ENCODE data around the gene ANXA4. TPM values are rescaled to one million over a fixed set of nuclear protein-coding genes. Genes with fewer than 3 reads are reported as not detected.

The ANXA4 gene
- polyA plus RNA-seq, 2 of the 4 experiments (the other 2 are of a cell fraction): 341 to 554 TPM

- TF ChIP-seq MAFK (IDR thresholded peaks at IDR 0.05; ENCODE audit: partially characterized antibody) (peak; percentile 74), POLR2A (IDR thresholded peaks at IDR 0.05; ENCODE audit: low read length) (no peak), HEYL (CRISPR knock-in tag; IDR thresholded peaks at IDR 0.05) (no peak), RARB (CRISPR knock-in tag; IDR thresholded peaks at IDR 0.05) (peak; percentile 85), POLR2AphosphoS2 (conservative IDR thresholded peaks at IDR 0.05; ENCODE audit: low read length) (no peak), ZNF302 (CRISPR knock-in tag; IDR thresholded peaks at IDR 0.05) (no peak), ZFP36 (IDR thresholded peaks at IDR 0.05; ENCODE audit: borderline replicate concordance, partially characterized antibody) (no peak), ELK1 (IDR thresholded peaks at IDR 0.05; ENCODE audit: low read depth, low read length) (no peak), MAX (IDR thresholded peaks at IDR 0.05) (peak; percentile 81), FOXS1 (CRISPR knock-in tag; IDR thresholded peaks at IDR 0.05) (no peak; the same call in 1 of the 2 replicates), RNF2 (IDR thresholded peaks at IDR 0.05; ENCODE audit: borderline replicate concordance, low read depth) (no peak), RCOR1 (IDR thresholded peaks at IDR 0.05; ENCODE audit: low read depth, low read length) (no peak), TFCP2L1 (CRISPR knock-in tag; IDR thresholded peaks at IDR 0.05) (no peak), HOXB5 (CRISPR knock-in tag; IDR thresholded peaks at IDR 0.05) (peak; percentile 81), EHF (CRISPR knock-in tag; IDR thresholded peaks at IDR 0.05) (peak; percentile 66; the same call in 1 of the 2 replicates), CBX2 (IDR thresholded peaks at IDR 0.05; ENCODE audit: borderline replicate concordance, low read depth) (no peak), CHD4 (IDR thresholded peaks at IDR 0.05; ENCODE audit: borderline replicate concordance) (no peak), HOXA7 (CRISPR knock-in tag; IDR thresholded peaks at IDR 0.05) (no peak), NFE2L2 (conservative IDR thresholded peaks at IDR 0.05; ENCODE audit: low read length) (no peak), CBX8 (IDR thresholded peaks at IDR 0.05) (no peak), CHD2 (IDR thresholded peaks at IDR 0.05; ENCODE audit: low read length, partially characterized antibody) (no peak), HES2 (IDR thresholded peaks at IDR 0.05) (peak; percentile 87; the same call in 1 of the 2 replicates), SREBF2 (IDR thresholded peaks at IDR 0.05) (no peak), ZSCAN20 (CRISPR knock-in tag; IDR thresholded peaks at IDR 0.05) (no peak), RFX5 (IDR thresholded peaks at IDR 0.05) (no peak), BHLHE40 (IDR thresholded peaks at IDR 0.05; ENCODE audit: low read depth, low read length) (no peak), PBX3 (IDR thresholded peaks at IDR 0.05) (peak; percentile 71; the same call in 1 of the 2 replicates), FOSL2 (IDR thresholded peaks at IDR 0.05) (peak; percentile 51), FOSL2 (CRISPR knock-in tag; IDR thresholded peaks at IDR 0.05) (peak; percentile 61), HOXB13 (CRISPR knock-in tag; IDR thresholded peaks at IDR 0.05; ENCODE audit: low read depth) (peak; percentile 72; the same call in 1 of the 2 replicates), SMC3 (IDR thresholded peaks at IDR 0.05) (peak; percentile 55), KDM5A (IDR thresholded peaks at IDR 0.05) (no peak), JUN (IDR thresholded peaks at IDR 0.05) (peak; percentile 99), ZC3H11A (IDR thresholded peaks at IDR 0.05) (no peak), CTCF (IDR thresholded peaks at IDR 0.05) (no peak), EHMT2 (IDR thresholded peaks at IDR 0.05; ENCODE audit: low read depth) (no peak), KDM1A (IDR thresholded peaks at IDR 0.05; ENCODE audit: low read depth) (no peak), MYC (IDR thresholded peaks at IDR 0.05; ENCODE audit: borderline replicate concordance, low read length) (no peak)
- TF ChIP-seq, protein P1, sequence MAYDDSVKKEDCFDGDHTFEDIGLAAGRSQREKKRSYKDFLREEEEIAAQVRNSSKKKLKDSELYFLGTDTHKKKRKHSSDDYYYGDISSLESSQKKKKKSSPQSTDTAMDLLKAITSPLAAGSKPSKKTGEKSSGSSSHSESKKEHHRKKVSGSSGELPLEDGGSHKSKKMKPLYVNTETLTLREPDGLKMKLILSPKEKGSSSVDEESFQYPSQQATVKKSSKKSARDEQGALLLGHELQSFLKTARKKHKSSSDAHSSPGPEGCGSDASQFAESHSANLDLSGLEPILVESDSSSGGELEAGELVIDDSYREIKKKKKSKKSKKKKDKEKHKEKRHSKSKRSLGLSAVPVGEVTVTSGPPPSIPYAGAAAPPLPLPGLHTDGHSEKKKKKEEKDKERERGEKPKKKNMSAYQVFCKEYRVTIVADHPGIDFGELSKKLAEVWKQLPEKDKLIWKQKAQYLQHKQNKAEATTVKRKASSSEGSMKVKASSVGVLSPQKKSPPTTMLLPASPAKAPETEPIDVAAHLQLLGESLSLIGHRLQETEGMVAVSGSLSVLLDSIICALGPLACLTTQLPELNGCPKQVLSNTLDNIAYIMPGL (CRISPR knock-in tag; IDR thresholded peaks at IDR 0.05; ENCODE audit: borderline replicate concordance): no peak
Observed at GRCh38 chr2:69781321-69782248, 39.7 kb downstream of the ANXA4 start (continued).

All from A549 (cell line).